ENCODE measurements around the gene SEC14L5. TPM values are rescaled to one million over a fixed set of nuclear protein-coding genes. Genes with fewer than 3 reads are reported as not detected.

Gene SEC14L5
- total and polyA plus RNA-seq, 8 donors = 0.15 to 30.3 (median 0.38) TPM; not detected in 2

- TF ChIP-seq EP300 (IDR thresholded peaks at IDR 0.05) (no peak), POLR2A (IDR thresholded peaks at IDR 0.05) (no peak), CTCF (IDR thresholded peaks at IDR 0.05) (no peak), POLR2AphosphoS5 (IDR thresholded peaks at IDR 0.05) (no peak)
- Histone ChIP-seq H3K4me3 (no peak overlapping the region), H3K27ac (no peak overlapping the region), H3K9me3 (no peaks in the 10 kb centered on the region), H3K27me3 (peaks cover 0 to 16% (median 0%) of the 10 kb centered on the region in 3 donors), H3K36me3 (no peaks in the 10 kb centered on the region), H3K4me1 (no peaks in the 10 kb centered on the region)
- WGBS, 5 donors = 82 to 94% (median 93%) methylated on average over 11 to 19 of the region's 19 CpGs
- intact Hi-C loops (cut with DNase I; ENCODE audit: low total_unique reads) = no loop called here
- no peak for DNase-seq
Observed at GRCh38 chr16:5000573-5001001, 42.5 kb downstream of the SEC14L5 start.

GRCh38 chr16:5001571-5001970 is 43.4 kb downstream of the SEC14L5 start:
- Histone ChIP-seq H3K36me3 (no peaks in the 10 kb centered on the region), H3K27me3 (peaks cover 0 to 16% (median 0%) of the 10 kb centered on the region in 3 donors), H3K4me1 (no peaks in the 10 kb centered on the region), H3K4me3 (no peak overlapping the region), H3K9me3 (no peaks in the 10 kb centered on the region), H3K27ac (no peak overlapping the region)
- TF ChIP-seq POLR2AphosphoS5 (IDR thresholded peaks at IDR 0.05) (no peak), EP300 (IDR thresholded peaks at IDR 0.05) (no peak), CTCF (IDR thresholded peaks at IDR 0.05) (no peak)
- 77 to 83% (median 79%) methylated on average over 7 of the region's 7 CpGs for WGBS, 5 donors
- intact Hi-C loops (cut with DNase I; ENCODE audit: low total_unique reads) = no loop called here
- DNase-seq = no peak

- Histone ChIP-seq H3K36me3 (no peaks in the 10 kb centered on the region), H3K9me3 (no peaks in the 10 kb centered on the region), H3K4me1 (no peaks in the 10 kb centered on the region), H3K4me3 (no peak overlapping the region), H3K27ac (no peak overlapping the region), H3K27me3 (peaks cover 0 to 16% (median 0%) of the 10 kb centered on the region in 3 donors)
- WGBS, 5 donors = 67 to 79% (median 76%) methylated on average over 6 of the region's 6 CpGs
- intact Hi-C loops (cut with DNase I; ENCODE audit: low total_unique reads) = no loop called here
- no peak for DNase-seq
- TF ChIP-seq POLR2A (IDR thresholded peaks at IDR 0.05) (no peak), POLR2AphosphoS5 (IDR thresholded peaks at IDR 0.05) (no peak), EP300 (IDR thresholded peaks at IDR 0.05) (no peak), CTCF (IDR thresholded peaks at IDR 0.05) (no peak)
Observed at GRCh38 chr16:5001986-5002385, 43.9 kb downstream of the SEC14L5 start.

- intact Hi-C loops (cut with DNase I; ENCODE audit: low total_unique reads) = no loop called here
- 75 to 83% (median 82%) methylated on average over 3 of the region's 3 CpGs for WGBS, 5 donors
Observed at GRCh38 chr16:5002699-5003143, 44.6 kb downstream of the SEC14L5 start.

More at GRCh38 chr16:5002699-5003143, 44.6 kb downstream of the SEC14L5 start:
- H3K27me3 ChIP-seq = peaks cover 0 to 16% (median 0%) of the 10 kb centered on the region in 3 donors
- H3K4me3 ChIP-seq = no peak overlapping the region
- H3K36me3 ChIP-seq = no peaks in the 10 kb centered on the region
- no peak for DNase-seq
- no peak overlapping the region for H3K27ac ChIP-seq
- H3K4me1 ChIP-seq = no peaks in the 10 kb centered on the region
- H3K9me3 ChIP-seq = no peaks in the 10 kb centered on the region
- TF ChIP-seq CTCF (IDR thresholded peaks at IDR 0.05) (no peak), POLR2AphosphoS5 (IDR thresholded peaks at IDR 0.05) (no peak), EP300 (IDR thresholded peaks at IDR 0.05) (no peak), POLR2A (IDR thresholded peaks at IDR 0.05) (no peak)
